Left ventricle myocardium inferior (tissue), 1 donor: ENCODE results near the gene NDST3. TPM values are rescaled to one million over a fixed set of nuclear protein-coding genes. Genes with fewer than 3 reads are reported as not detected.

Source experiments
- DNase-seq: peaks from one replicate; pipeline ENCODE4 v3.0.0-alpha.2; 2020
- H3K27ac ChIP-seq: fragments of 200-600 bp; replicated peaks from 2 replicates; pipeline ENCODE4 v1.8.0; 2021
- H3K27me3 ChIP-seq: fragments of 200-600 bp; 2 replicates; pipeline ENCODE4 v1.8.0; 2021; ENCODE audit warnings: low read depth
- H3K36me3 ChIP-seq: fragments of 200-600 bp; 2 replicates; pipeline ENCODE4 v1.8.0; 2021
- H3K4me1 ChIP-seq: fragments of 200-600 bp; 2 replicates; pipeline ENCODE4 v1.8.0; 2021
- H3K4me3 ChIP-seq: fragments of 200-600 bp; 2 replicates; pipeline ENCODE4 v1.8.0; 2021; ENCODE audit warnings: mild to moderate bottlenecking, moderate library complexity
- H3K9me3 ChIP-seq: fragments of 200-600 bp; replicated peaks from 2 replicates; pipeline ENCODE4 v1.8.0; 2021
- intact Hi-C: fragments of 100-400 bp; cut with micrococcal nuclease; formaldehyde crosslinking; loops from one replicate; pipeline ENCODE4 v1.11.0; 2022
- total RNA-seq: library from RNA; stranded (reverse); fragmentation: NEBNext Ultra II Directional; extraction: Animal tissue kit (Norgen Biotek cat#: 25700); gene quantifications from one replicate; pipeline ENCODE4 v1.2.1, GENCODE V29; 2021
- TF ChIP-seq, protein P1 (sequence below): fragments of 200-600 bp; IDR thresholded peaks from 2 replicates; pipeline ENCODE4 v1.8.0; 2021; ENCODE audit warnings: antibody characterized with exemption, mild to moderate bottlenecking, borderline replicate concordance
- donor health status: DM: no; HTN: yes; CAD: no; lungs with severe emphysema.

Gene NDST3
- total RNA-seq, 1 donor from 2014 or later, result not detected

DNA sequence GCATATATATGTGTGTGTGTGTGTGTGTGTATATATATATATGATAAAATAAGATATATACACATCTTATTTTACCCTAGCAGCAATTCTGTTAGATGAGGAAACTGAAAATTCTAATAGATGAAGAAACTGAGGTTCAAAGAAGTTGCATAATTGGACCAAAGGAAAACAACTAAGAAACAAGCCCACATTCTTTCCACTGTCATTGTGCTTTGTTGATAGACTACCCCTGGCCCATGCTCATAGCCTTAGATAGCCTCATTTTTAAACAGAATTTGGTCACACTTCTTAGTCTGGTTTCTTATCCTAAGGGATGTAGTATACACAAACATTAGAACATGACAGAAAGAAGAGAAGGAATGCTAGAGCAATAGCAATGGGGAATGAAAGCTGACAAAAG is 138.8 kb downstream of the NDST3 start:
- DNase-seq, result no peak
- H3K4me1 ChIP-seq, result no peaks in the 10 kb centered on the region
- intact Hi-C loops, result no loop called here
- H3K4me3 ChIP-seq, result no peak overlapping the region
- H3K9me3 ChIP-seq, result peaks cover under 1% of the 10 kb centered on the region
- no peaks in the 10 kb centered on the region for H3K36me3 ChIP-seq
- TF ChIP-seq, protein P1, sequence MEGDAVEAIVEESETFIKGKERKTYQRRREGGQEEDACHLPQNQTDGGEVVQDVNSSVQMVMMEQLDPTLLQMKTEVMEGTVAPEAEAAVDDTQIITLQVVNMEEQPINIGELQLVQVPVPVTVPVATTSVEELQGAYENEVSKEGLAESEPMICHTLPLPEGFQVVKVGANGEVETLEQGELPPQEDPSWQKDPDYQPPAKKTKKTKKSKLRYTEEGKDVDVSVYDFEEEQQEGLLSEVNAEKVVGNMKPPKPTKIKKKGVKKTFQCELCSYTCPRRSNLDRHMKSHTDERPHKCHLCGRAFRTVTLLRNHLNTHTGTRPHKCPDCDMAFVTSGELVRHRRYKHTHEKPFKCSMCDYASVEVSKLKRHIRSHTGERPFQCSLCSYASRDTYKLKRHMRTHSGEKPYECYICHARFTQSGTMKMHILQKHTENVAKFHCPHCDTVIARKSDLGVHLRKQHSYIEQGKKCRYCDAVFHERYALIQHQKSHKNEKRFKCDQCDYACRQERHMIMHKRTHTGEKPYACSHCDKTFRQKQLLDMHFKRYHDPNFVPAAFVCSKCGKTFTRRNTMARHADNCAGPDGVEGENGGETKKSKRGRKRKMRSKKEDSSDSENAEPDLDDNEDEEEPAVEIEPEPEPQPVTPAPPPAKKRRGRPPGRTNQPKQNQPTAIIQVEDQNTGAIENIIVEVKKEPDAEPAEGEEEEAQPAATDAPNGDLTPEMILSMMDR, result no peak
- no peak overlapping the region for H3K27ac ChIP-seq
- no peaks in the 10 kb centered on the region for H3K27me3 ChIP-seq

DNA sequence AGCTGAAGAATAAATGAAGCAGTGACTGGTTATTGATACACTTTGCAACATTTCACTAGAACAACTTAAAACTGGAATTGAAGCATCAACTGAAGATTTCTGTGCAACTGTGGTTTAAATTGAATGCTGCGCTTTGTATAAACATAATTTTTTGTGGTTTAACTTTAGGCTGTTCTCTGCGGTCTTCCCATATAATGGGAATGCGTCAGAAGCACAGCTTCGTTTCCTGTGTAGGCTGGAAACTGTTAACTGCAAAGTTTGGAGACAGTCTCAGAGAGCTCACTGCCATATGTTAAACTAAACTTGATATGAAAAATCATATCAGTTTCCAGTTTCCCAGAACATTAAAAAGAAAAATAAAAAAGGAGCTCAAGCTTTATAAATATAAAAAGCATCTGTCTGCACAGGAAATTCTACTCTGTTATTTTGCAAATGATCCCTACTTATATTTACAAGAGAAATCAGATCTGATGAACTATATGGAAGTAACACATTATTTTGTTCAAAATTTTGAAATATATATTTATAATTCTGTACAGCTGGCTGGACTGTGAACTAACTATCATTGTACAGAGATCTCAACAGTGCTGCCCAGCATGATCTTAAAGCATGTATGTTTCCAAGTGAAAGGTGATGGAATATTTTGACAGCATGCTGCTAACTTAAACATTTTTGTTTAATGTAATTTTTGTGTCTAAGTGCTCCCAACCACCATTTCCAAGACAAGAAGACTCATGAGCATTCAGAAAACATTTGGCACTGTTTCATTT is 139.9 kb downstream of the NDST3 start:
- H3K4me1 ChIP-seq, result no peaks in the 10 kb centered on the region
- no peaks in the 10 kb centered on the region for H3K27me3 ChIP-seq
- TF ChIP-seq, protein P1, result no peak
- H3K36me3 ChIP-seq, result no peaks in the 10 kb centered on the region
- intact Hi-C loops, result no loop called here
- no peaks in the 10 kb centered on the region for H3K9me3 ChIP-seq
- no peak overlapping the region for H3K27ac ChIP-seq
- no peak overlapping the region for H3K4me3 ChIP-seq
- DNase-seq, result no peak

- Histone ChIP-seq H3K36me3 (no peaks in the 10 kb centered on the region), H3K9me3 (no peaks in the 10 kb centered on the region), H3K4me3 (no peak overlapping the region), H3K4me1 (no peaks in the 10 kb centered on the region), H3K27ac (no peak overlapping the region), H3K27me3 (no peaks in the 10 kb centered on the region)
- intact Hi-C loops, result no loop called here
- no peak for DNase-seq
- TF ChIP-seq, protein P1, result no peak
Observed at GRCh38 chr4:118175506-118175905, 141.2 kb downstream of the NDST3 start.

DNA sequence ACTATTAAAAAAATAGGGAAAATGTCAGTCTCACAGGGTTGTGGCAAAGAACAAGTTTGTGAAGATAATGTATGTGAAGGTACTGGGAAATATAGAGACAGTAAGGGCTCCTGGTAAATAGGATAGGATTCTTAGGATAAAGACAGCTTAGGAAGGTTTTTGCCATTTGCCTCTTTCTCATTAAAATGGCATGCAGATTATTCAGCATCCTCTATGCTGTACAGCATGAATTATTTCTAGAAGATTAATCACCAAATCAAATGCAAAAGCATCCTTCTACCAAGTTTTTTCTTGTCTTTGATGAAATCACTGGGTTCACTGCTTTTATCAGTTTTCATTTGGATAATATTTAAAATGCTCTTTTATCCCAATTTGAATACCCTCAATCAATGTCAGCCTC is 142.8 kb downstream of the NDST3 start:
- DNase-seq, result no peak
- Histone ChIP-seq H3K4me3 (no peak overlapping the region), H3K27ac (no peak overlapping the region), H3K36me3 (no peaks in the 10 kb centered on the region), H3K9me3 (no peaks in the 10 kb centered on the region), H3K4me1 (no peaks in the 10 kb centered on the region), H3K27me3 (no peaks in the 10 kb centered on the region)
- TF ChIP-seq, protein P1, result no peak
- intact Hi-C loops, result no loop called here

DNA sequence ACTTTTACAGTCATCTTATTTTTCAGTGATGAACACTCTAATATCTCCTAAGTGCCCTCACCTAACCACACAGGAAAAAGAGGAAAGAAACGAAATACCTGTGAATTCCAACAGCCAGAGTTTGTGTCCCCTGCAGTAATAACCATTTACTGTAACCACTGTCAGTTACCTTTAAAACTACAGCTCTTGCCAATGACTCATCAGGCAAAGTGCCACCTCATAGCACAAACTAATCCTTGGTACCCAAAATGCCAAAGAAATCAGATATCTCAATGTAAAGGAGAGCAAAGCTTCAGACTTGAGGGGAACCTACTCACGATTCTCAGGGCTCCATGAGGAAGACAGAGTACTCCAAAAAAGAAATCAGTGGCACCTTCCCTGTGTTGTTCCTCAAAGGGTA is 146.5 kb downstream of the NDST3 start:
- no peak overlapping the region for H3K4me3 ChIP-seq
- H3K36me3 ChIP-seq, result no peaks in the 10 kb centered on the region
- H3K27me3 ChIP-seq, result no peaks in the 10 kb centered on the region
- no peak for DNase-seq
- no peak overlapping the region for H3K27ac ChIP-seq
- intact Hi-C loops, result no loop called here
- no peaks in the 10 kb centered on the region for H3K4me1 ChIP-seq
- no peaks in the 10 kb centered on the region for H3K9me3 ChIP-seq
- TF ChIP-seq, protein P1, result no peak
